ENCODE measurements around the gene PKHD1.

The PKHD1 gene

DNA sequence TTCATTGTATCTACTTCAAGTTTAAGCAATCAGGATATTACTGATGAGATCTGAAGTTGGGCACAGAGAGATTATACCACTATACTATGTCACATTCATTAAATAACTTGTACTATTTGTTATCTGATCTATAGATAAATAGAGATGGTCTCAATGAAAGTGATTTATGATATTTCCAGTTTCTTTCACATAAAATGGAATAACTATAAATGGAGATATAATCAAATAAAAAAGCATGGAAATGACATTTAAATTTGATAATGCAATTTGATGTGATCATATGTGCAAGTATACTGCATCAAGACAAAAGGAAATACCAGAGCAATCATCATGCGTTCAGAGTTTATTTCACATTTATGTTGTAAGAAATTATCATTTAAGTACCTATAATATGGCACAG, 368.9 kb downstream of the PKHD1 start:
- H3K4me3 ChIP-seq (ENCODE audit: low read depth, low read length): no peak overlapping the region
- no peak for DNase-seq (ENCODE audit: low read depth)
- TF ChIP-seq, protein P1, sequence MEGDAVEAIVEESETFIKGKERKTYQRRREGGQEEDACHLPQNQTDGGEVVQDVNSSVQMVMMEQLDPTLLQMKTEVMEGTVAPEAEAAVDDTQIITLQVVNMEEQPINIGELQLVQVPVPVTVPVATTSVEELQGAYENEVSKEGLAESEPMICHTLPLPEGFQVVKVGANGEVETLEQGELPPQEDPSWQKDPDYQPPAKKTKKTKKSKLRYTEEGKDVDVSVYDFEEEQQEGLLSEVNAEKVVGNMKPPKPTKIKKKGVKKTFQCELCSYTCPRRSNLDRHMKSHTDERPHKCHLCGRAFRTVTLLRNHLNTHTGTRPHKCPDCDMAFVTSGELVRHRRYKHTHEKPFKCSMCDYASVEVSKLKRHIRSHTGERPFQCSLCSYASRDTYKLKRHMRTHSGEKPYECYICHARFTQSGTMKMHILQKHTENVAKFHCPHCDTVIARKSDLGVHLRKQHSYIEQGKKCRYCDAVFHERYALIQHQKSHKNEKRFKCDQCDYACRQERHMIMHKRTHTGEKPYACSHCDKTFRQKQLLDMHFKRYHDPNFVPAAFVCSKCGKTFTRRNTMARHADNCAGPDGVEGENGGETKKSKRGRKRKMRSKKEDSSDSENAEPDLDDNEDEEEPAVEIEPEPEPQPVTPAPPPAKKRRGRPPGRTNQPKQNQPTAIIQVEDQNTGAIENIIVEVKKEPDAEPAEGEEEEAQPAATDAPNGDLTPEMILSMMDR (IDR thresholded peaks at IDR 0.05; ENCODE audit: insufficient read depth, low read depth, low read length, missing control alignments): no peak

DNA sequence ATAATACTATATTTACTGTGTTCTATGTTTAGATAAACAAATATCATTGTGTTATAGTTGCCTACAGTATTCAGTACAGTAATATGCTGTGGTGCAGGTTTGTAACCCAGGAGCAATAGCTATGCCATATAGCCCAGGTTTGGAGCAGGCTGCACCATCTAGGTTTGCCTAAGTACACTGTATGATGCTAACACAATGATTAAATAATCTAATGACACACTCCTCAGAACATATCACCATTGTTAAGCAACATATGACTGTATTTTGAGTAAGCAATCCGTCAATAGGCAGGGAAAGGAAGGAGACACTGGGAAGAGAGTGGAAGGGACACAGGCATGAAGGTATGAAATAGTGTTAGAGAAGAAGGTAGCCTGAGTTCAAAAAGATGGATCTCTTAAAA, 369.9 kb downstream of the PKHD1 start:
- no peak overlapping the region for H3K4me3 ChIP-seq (ENCODE audit: low read depth, low read length)
- TF ChIP-seq, protein P1 (IDR thresholded peaks at IDR 0.05; ENCODE audit: insufficient read depth, low read depth, low read length, missing control alignments): no peak
- no peak for DNase-seq (ENCODE audit: low read depth)

GRCh38 chr6:51711876-51712275, 375.5 kb downstream of the PKHD1 start:
- TF ChIP-seq, protein P1 (IDR thresholded peaks at IDR 0.05; ENCODE audit: insufficient read depth, low read depth, low read length, missing control alignments): no peak
- no peak for DNase-seq (ENCODE audit: low read depth)
- H3K4me3 ChIP-seq (ENCODE audit: low read depth, low read length): no peak overlapping the region

DNA sequence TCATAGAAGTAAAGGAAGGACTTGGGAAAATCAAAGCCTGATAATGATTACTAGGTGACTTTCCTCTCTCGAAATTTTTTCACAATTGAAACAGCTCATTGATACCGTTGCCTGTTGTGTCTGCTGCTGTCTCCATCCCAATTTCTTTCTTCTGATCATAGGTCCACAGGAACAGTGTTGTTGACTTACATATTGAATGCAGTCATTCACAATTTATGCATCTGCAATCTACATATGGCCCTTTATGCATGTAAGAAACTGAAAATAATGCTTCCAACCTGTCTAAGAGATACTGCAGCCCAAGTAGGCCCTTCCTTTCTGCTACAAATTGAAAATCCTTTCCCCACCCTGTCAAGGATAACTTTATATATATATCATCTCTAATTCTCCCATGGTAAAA, 381.3 kb downstream of the PKHD1 start:
- no peak for DNase-seq (ENCODE audit: low read depth)
- no peak overlapping the region for H3K4me3 ChIP-seq (ENCODE audit: low read depth, low read length)
- TF ChIP-seq, protein P1 (IDR thresholded peaks at IDR 0.05; ENCODE audit: insufficient read depth, low read depth, low read length, missing control alignments): no peak

GRCh38 chr6:51704932-51705540, 382.4 kb downstream of the PKHD1 start:
- no peak overlapping the region for H3K4me3 ChIP-seq (ENCODE audit: low read depth, low read length)
- TF ChIP-seq, protein P1 (IDR thresholded peaks at IDR 0.05; ENCODE audit: insufficient read depth, low read depth, low read length, missing control alignments): no peak
- DNase-seq (ENCODE audit: low read depth): no peak

DNA sequence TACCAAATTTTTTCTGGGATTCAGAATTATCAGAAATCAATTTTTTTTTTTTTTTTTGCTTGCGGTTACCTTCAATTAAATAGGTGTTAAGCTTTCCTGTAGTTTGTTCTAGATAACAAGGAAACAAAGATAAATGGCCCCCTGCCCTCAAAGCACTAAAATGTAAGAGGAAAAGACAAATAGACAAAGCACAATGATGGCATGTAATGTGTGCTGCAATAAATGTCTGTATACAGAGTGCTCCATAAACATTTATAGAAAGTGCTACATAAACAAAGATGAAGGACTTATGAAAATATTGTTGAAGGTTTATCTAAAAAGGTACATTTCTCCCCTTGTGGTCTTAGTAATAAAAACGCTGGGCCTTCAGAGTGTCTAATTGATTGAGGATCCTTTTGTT, 384.6 kb downstream of the PKHD1 start:
- TF ChIP-seq, protein P1 (IDR thresholded peaks at IDR 0.05; ENCODE audit: insufficient read depth, low read depth, low read length, missing control alignments): no peak
- H3K4me3 ChIP-seq (ENCODE audit: low read depth, low read length): no peak overlapping the region
- DNase-seq (ENCODE audit: low read depth): no peak

DNA sequence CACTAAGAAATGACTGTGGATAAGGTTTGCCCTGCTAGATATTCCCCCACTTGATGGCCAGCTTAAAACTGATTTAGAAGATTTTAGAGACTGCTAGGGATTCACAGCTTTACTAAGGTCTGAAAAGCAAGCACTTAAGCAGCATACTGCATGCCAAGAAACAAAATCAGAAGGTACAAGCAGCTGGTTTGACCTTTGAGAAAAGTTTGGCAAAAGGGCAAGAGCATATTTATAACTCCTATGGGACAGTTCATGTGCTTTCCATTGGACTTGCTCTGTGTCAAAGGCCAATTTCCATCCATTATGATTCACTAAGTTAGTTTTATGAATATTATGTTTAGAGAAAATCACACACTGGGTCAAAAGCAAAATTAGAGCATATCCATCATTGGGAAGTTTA, 402.8 kb downstream of the PKHD1 start:
- DNase-seq (ENCODE audit: low read depth): no peak
- TF ChIP-seq, protein P1 (IDR thresholded peaks at IDR 0.05; ENCODE audit: insufficient read depth, low read depth, low read length, missing control alignments): no peak
- no peak overlapping the region for H3K4me3 ChIP-seq (ENCODE audit: low read depth, low read length)

Measured in GM12865 (cell line).